HepG2 (cell line): Measurements from ENCODE around the gene CDC26. TPM values are rescaled to one million over a fixed set of nuclear protein-coding genes. Genes with fewer than 3 reads are reported as not detected.

Experiments
- AGO2 ChIP-seq: fragments of 200-400 bp; formaldehyde crosslinking; optimal IDR thresholded peaks from 2 replicates; pipeline ENCODE3; 2017; ENCODE audit warnings: mild to moderate bottlenecking, low read depth, low read length, moderate library complexity
- DRAP1 ChIP-seq: IDR thresholded peaks from 2 replicates; pipeline ENCODE4 v1.6.1; 2016; ENCODE audit warnings: missing genetic modification reagents, missing compliant biosample characterization
- ESRRA ChIP-seq: sonication (generic); formaldehyde crosslinking; IDR thresholded peaks from 2 replicates; pipeline ENCODE4 v1.5.1; 2020; ENCODE audit warnings: mild to moderate bottlenecking, low read depth, missing genetic modification reagents
- FOXA3 ChIP-seq: IDR thresholded peaks from 2 replicates; pipeline ENCODE4 v1.6.1; 2016; ENCODE audit warnings: missing genetic modification reagents, missing compliant biosample characterization
- GZF1 ChIP-seq: sonication (generic); formaldehyde crosslinking; IDR thresholded peaks from 2 replicates; pipeline ENCODE4 v1.5.1; 2020; ENCODE audit warnings: mild to moderate bottlenecking, missing genetic modification reagents
- MATR3 ChIP-seq: sonication (generic); formaldehyde crosslinking; IDR thresholded peaks from 2 replicates; pipeline ENCODE4 v1.4.0; 2020; ENCODE audit warnings: missing genetic modification reagents
- NCOA5 ChIP-seq: sonication (generic); formaldehyde crosslinking; IDR thresholded peaks from 2 replicates; pipeline ENCODE4 v1.4.0; 2020; ENCODE audit warnings: missing genetic modification reagents
- REST ChIP-seq, 2 experiments: IDR thresholded peaks; 2 replicates each; pipeline ENCODE4 v1.6.1; 2011 to 2012; ENCODE audit warnings: low read length in 2 of 2, borderline replicate concordance in 1 of 2, low read depth in 1 of 2, mild to moderate bottlenecking in 1 of 2, moderate library complexity in 1 of 2
- SRSF1 ChIP-seq: fragments of 200-400 bp; formaldehyde crosslinking; optimal IDR thresholded peaks from 2 replicates; pipeline ENCODE3; 2017; ENCODE audit warnings: mild to moderate bottlenecking, low read depth, low read length, moderate library complexity
- TBX2 ChIP-seq: sonication (generic); formaldehyde crosslinking; IDR thresholded peaks from 2 replicates; pipeline ENCODE4 v1.5.0; 2020; ENCODE audit warnings: missing genetic modification reagents, mild to moderate bottlenecking, borderline replicate concordance
- ZFP36 ChIP-seq: fragments of 150-350 bp; IDR thresholded peaks from 2 replicates; pipeline ENCODE4 v1.6.1; 2018; ENCODE audit warnings: borderline replicate concordance, low read length, low read depth; ENCODE audit not compliant: partially characterized antibody
- ZMYM4 ChIP-seq: sonication (generic); formaldehyde crosslinking; IDR thresholded peaks from 2 replicates; pipeline ENCODE4 v1.8.1; 2023; ENCODE audit warnings: mild to moderate bottlenecking, missing genetic modification reagents
- ZNF224 ChIP-seq: sonication (generic); formaldehyde crosslinking; IDR thresholded peaks from 2 replicates; pipeline ENCODE4 v1.5.0; 2020; ENCODE audit warnings: mild to moderate bottlenecking, missing genetic modification reagents
- ZNF276 ChIP-seq: sonication (generic); formaldehyde crosslinking; IDR thresholded peaks from 2 replicates; pipeline ENCODE4 v1.4.0; 2020; ENCODE audit warnings: mild to moderate bottlenecking, low read depth, missing genetic modification reagents
- ZNF501 ChIP-seq: sonication (generic); formaldehyde crosslinking; IDR thresholded peaks from 2 replicates; pipeline ENCODE4 v1.5.1; 2020; ENCODE audit warnings: mild to moderate bottlenecking, moderate library complexity, missing genetic modification reagents
- ZNF563 ChIP-seq: sonication (generic); formaldehyde crosslinking; IDR thresholded peaks from 2 replicates; pipeline ENCODE4 v1.8.0; 2022; ENCODE audit warnings: mild to moderate bottlenecking, moderate library complexity, missing genetic modification reagents
- ZNF790 ChIP-seq: sonication (generic); formaldehyde crosslinking; IDR thresholded peaks from 2 replicates; pipeline ENCODE4 v1.8.0; 2022; ENCODE audit warnings: missing genetic modification reagents, mild to moderate bottlenecking, borderline replicate concordance
- ZNF891 ChIP-seq: sonication (generic); formaldehyde crosslinking; IDR thresholded peaks from 2 replicates; pipeline ENCODE4 v1.5.0; 2020; ENCODE audit warnings: mild to moderate bottlenecking, missing genetic modification reagents
- polyA plus RNA-seq, 8 experiments: library from polyadenylated mRNA; depleted of rRNA in 3 of 8; stranded (reverse) in 7 of 8; unstranded in 1 of 8; fragments of >200 nt; fragmentation: Illumina TruSeq in 4 of 8; extraction: Trizol in 4 of 8; gene quantifications; 2 replicates each; pipeline versions ENCODE4 v1.2.1 to v1.2.3, GENCODE V29; 2011 to 2016; ENCODE audit warnings: low read depth in 4 of 8, missing spikeins in 1 of 8, mixed read lengths in 1 of 8; ENCODE audit not compliant: insufficient read depth in 1 of 8
- total RNA-seq, 5 experiments: library from RNA; depleted of rRNA; stranded (reverse); fragments of >200 nt; fragmentation: Illumina TruSeq; extraction: Trizol; gene quantifications; 2 replicates each; pipeline ENCODE4 v1.2.3, GENCODE V29; 2016; ENCODE audit warnings: low read depth in 1 of 5
- TF ChIP-seq, protein P1 (sequence below): sonication (generic); formaldehyde crosslinking; conservative IDR thresholded peaks from 2 replicates; pipeline ENCODE4 v1.4.0; 2020; ENCODE audit warnings: missing genetic modification reagents

CDC26 gene
- total and polyA plus RNA-seq, 2 of the 13 experiments (the other 11 are each of a cell fraction or from before 2014, with no cell fraction given) = 26.6 to 57.9 TPM

DNA sequence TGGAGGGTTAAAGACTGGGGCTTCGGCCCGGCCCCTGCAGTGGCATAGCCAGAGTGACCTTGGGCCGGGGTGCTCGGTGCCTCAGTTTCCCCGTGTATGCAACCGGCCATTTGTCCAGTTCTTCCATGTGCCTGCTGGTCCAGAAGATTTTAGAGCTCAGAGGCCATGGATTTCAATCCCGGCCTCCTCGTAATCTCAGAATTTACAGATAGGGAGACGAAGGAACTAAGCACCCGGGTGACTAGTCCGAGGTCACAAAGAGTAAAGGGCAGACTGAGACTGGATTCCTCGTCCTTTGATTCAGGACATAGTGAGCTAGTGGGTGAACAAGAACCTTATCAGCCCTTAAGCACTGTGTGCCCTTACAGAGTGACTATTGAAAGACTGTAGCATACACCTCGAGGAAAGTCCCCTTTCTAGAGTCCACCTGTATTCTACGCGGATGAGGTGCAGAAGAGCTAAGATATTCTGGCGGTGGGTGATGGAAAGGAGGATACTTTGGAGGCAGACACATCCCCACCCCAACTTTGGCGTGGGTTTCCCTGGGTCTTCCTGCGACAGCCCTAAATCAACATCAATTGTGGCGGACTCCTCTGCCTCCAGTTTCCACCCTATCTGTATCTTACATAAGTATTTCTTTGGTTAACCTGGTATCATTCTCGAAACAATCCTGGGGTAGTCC, 53.4 kb downstream of the CDC26 start (continued):
- TF ChIP-seq DRAP1 (CRISPR knock-in tag) (0 out of 2 replicates have a peak, but pooled peaks have one; percentile 10), FOXA3 (CRISPR knock-in tag) (no peak), ZNF563 (CRISPR knock-in tag) (0 out of 2 replicates have a peak, but pooled peaks have one; percentile 42), ZNF501 (CRISPR knock-in tag) (peak; percentile 16; the same call in 1 of the 2 replicates), MATR3 (CRISPR knock-in tag) (no peak), ZNF891 (CRISPR knock-in tag) (0 out of 2 replicates have a peak, but pooled peaks have one; percentile 8), AGO2 (no peak), NCOA5 (CRISPR knock-in tag) (no peak), ZNF224 (peak; percentile 44; the same call in 1 of the 2 replicates), ZNF790 (peak; percentile 78; the same call in 1 of the 2 replicates), ZMYM4 (CRISPR knock-in tag) (no peak), GZF1 (0 out of 2 replicates have a peak, but pooled peaks have one; percentile 9), REST (IDR thresholded peaks at IDR 0.05; ENCODE audit: borderline replicate concordance in 1 of 2, low read depth in 1 of 2, low read length in 2 of 2) (no peak), ESRRA (CRISPR knock-in tag) (peak; percentile 8; the same call in 1 of the 2 replicates), TBX2 (0 out of 2 replicates have a peak, but pooled peaks have one; percentile 5), SRSF1 (peak; percentile 13), ZNF276 (CRISPR knock-in tag) (0 out of 2 replicates have a peak, but pooled peaks have one; percentile 18), ZFP36 (no peak)
- TF ChIP-seq, protein P1, sequence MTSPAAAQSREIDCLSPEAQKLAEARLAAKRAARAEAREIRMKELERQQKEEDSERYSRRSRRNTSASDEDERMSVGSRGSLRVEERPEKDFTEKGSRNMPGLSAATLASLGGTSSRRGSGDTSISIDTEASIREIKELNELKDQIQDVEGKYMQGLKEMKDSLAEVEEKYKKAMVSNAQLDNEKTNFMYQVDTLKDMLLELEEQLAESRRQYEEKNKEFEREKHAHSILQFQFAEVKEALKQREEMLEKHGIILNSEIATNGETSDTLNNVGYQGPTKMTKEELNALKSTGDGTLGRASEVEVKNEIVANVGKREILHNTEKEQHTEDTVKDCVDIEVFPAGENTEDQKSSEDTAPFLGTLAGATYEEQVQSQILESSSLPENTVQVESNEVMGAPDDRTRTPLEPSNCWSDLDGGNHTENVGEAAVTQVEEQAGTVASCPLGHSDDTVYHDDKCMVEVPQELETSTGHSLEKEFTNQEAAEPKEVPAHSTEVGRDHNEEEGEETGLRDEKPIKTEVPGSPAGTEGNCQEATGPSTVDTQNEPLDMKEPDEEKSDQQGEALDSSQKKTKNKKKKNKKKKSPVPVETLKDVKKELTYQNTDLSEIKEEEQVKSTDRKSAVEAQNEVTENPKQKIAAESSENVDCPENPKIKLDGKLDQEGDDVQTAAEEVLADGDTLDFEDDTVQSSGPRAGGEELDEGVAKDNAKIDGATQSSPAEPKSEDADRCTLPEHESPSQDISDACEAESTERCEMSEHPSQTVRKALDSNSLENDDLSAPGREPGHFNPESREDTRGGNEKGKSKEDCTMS (CRISPR knock-in tag) = no peak
